ENCODE measurements around the gene FERMT3. TPM values are rescaled to one million over a fixed set of nuclear protein-coding genes. Genes with fewer than 3 reads are reported as not detected.

FERMT3 gene
- total RNA-seq, 1 donor from 2014 or later, result 24.3 TPM

DNA sequence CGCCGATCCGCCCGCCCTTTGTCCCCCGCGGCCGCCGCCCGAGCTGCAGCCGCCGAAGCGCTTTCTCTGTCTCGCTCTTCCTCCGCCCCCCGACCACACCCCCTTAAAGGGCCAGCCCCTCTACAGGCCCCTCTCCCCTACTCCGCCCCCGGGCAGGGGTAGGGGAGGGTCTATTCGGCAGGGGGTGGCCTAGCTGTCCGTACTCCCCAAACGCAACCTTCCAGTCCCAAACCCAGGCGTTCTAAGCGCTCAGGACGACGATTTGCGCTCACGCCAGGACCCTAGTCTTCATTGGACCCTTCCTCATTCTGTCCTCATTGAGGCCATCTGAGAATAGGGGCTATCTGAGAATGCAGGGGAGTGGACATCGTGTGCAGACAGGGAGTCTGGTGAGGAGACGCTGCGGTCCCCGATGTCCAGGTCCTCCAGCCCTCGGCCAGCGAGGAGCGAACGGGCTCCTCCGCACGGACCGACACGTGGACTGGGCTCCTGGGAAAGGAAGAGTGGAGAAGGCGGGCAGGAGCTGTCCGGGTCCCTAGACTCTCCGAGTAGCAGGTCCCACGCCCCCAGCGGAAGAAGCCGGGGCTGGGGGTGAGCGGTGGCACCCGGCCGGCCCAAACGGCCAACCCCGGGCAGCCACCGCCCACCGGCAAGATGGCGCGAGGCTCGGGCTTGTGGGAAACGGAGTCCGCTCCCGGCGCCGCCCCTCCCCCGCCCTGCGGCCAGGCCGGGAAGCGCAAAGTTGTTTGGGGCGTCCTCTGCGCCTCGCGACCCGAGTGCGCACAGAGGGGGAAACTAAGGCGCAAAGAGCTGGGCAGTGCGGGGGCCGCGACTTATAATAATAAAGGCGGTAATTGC lies 40.6 kb downstream of the FERMT3 start, which contains the start of gene PPP1R14B:
Gene PPP1R14B, minus strand, starts transcription at position 73 of the 858 bp plus-strand sequence. CDS start 270 bp downstream, outside the sequence.
- peaks cover 50% of the 10 kb centered on the region for H3K4me1 ChIP-seq
- no peaks in the 10 kb centered on the region for H3K27me3 ChIP-seq
- TF ChIP-seq POLR2AphosphoS5 (IDR thresholded peaks at IDR 0.05; ENCODE audit: insufficient read depth in 1 of 2, low read depth in 1 of 2), result peak in 1 of 2 donors; percentile 84
- TF ChIP-seq POLR2A (IDR thresholded peaks at IDR 0.05), result peak in 1 of 2 donors; percentile 11
- TF ChIP-seq, protein P1, sequence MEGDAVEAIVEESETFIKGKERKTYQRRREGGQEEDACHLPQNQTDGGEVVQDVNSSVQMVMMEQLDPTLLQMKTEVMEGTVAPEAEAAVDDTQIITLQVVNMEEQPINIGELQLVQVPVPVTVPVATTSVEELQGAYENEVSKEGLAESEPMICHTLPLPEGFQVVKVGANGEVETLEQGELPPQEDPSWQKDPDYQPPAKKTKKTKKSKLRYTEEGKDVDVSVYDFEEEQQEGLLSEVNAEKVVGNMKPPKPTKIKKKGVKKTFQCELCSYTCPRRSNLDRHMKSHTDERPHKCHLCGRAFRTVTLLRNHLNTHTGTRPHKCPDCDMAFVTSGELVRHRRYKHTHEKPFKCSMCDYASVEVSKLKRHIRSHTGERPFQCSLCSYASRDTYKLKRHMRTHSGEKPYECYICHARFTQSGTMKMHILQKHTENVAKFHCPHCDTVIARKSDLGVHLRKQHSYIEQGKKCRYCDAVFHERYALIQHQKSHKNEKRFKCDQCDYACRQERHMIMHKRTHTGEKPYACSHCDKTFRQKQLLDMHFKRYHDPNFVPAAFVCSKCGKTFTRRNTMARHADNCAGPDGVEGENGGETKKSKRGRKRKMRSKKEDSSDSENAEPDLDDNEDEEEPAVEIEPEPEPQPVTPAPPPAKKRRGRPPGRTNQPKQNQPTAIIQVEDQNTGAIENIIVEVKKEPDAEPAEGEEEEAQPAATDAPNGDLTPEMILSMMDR (IDR thresholded peaks at IDR 0.05), result no peak
- peak within 1 kb of the TSS; percentile 48 to 57 for H3K4me3 ChIP-seq
- no peak for DNase-seq (ENCODE audit: extremely low spot score in 2 of 2)
- H3K9me3 ChIP-seq, result no peaks in the 10 kb centered on the region
- H3K27ac ChIP-seq, result peak within 1 kb of the TSS; percentile 81
- peaks cover 0 to 12% of the 10 kb centered on the region in 2 donors for H3K36me3 ChIP-seq
- intact Hi-C loops (cut with DNase I), result loop anchor here (2.0 kb wide), 1 partner anchor 24 kb away; no protein-coding TSS in a partner anchor

DNA sequence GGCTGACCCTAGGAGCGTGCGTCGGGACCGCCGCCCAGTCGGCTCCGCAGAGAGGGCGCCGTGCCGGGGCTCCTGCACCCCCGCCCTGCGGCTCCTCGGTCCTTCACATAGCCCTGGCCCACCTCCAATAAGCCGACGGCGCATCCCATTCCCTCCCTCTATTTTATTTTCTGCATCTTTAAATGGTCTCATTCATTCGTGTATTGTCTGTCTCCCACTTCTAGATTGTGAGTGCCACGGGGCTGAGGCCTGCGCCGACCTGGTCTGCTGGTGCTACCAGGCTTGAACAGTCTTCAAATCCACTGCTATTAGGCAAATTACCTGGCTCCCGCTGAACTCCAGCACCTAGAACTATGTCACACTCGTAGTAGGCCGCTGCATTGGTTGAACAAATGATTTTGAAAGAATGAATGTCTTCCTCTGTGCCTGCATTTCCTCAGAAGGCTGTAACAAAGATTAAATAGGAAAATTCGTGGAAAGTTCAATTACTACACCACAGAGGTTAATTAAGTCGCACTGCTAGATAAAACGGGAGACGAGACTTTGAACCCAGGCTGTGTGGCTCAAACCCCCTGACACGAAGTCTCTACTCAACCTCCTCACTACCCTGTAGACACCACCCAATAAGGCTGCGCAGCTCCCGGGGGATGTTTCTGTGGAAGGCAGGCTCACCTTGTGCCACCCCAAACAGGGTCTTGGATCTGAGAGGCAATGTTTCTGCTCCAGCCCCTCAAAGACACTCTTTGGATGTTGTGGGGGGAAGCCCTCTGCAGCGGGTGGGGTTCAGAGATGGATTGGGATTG lies 41.4 kb downstream of the FERMT3 start:
- H3K27ac ChIP-seq, result peak overlapping the region; percentile 81
- H3K4me1 ChIP-seq, result peaks cover 50% of the 10 kb centered on the region
- H3K36me3 ChIP-seq, result peaks cover 0 to 12% of the 10 kb centered on the region in 2 donors
- H3K9me3 ChIP-seq, result no peaks in the 10 kb centered on the region
- H3K4me3 ChIP-seq, result peak overlapping the region; percentile 48 to 57
- TF ChIP-seq, protein P1 (IDR thresholded peaks at IDR 0.05), result no peak
- TF ChIP-seq POLR2AphosphoS5 (IDR thresholded peaks at IDR 0.05; ENCODE audit: insufficient read depth in 1 of 2, low read depth in 1 of 2), result no peak
- TF ChIP-seq POLR2A (IDR thresholded peaks at IDR 0.05), result no peak
- no peaks in the 10 kb centered on the region for H3K27me3 ChIP-seq
- intact Hi-C loops (cut with DNase I), result loop anchor here (2.0 kb wide), 1 partner anchor 23 kb away; no protein-coding TSS in a partner anchor
- no peak for DNase-seq (ENCODE audit: extremely low spot score in 2 of 2)

DNA sequence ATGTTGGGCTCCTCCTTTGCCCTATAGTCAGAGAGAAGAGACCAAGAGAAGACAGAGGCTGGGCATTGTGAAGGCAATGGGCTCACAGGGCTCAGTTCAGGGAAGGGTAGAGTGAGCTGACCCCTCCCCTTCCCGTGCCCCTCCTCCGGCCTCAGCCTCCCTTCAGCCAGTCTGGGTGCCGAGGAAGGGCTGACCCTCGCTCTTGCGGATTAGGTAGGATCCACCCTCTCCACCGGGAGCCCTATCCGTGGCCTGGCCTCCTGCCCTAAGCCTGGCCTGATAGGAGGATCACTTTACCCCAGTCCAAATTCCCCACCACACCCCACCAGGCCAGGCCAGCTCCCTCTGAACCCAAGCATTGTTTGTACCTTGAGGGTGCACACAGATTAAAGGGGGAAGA lies 42.1 kb downstream of the FERMT3 start:
- no peak overlapping the region for H3K4me3 ChIP-seq
- intact Hi-C loops (cut with DNase I), result no loop called here
- no peak for DNase-seq (ENCODE audit: extremely low spot score in 2 of 2)
- H3K9me3 ChIP-seq, result no peaks in the 10 kb centered on the region
- H3K27ac ChIP-seq, result no peak overlapping the region
- H3K4me1 ChIP-seq, result peaks cover 50% of the 10 kb centered on the region
- H3K36me3 ChIP-seq, result peaks cover 0 to 8% of the 10 kb centered on the region in 2 donors
- no peaks in the 10 kb centered on the region for H3K27me3 ChIP-seq
- no peak for TF ChIP-seq POLR2A (IDR thresholded peaks at IDR 0.05)
- no peak for TF ChIP-seq POLR2AphosphoS5 (IDR thresholded peaks at IDR 0.05; ENCODE audit: insufficient read depth in 1 of 2, low read depth in 1 of 2)
- TF ChIP-seq, protein P1 (IDR thresholded peaks at IDR 0.05), result no peak

DNA sequence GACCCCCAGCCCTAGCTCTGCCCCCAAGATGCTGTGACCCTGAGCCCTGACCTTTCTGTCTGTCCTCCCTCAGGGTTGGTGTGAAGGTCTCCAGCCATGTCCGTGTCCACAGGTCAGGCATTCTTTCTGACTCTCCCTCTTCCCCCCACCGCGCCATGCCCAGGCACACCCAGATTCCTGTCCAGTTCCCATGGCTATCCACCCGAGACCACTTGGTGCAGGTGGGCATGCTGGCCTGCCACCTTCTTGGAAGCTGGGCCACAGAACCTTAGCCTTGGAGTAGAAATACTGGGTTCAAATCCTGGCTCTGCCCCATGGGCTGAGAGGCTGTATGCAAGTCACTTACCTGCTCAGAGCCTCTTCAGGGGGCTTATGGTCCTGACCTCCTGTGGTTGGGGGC lies 42.5 kb downstream of the FERMT3 start:
- Histone ChIP-seq H3K27ac (no peak overlapping the region), H3K27me3 (no peaks in the 10 kb centered on the region), H3K36me3 (peaks cover 0 to 3% of the 10 kb centered on the region in 2 donors), H3K9me3 (no peaks in the 10 kb centered on the region), H3K4me3 (no peak overlapping the region), H3K4me1 (peaks cover 51% of the 10 kb centered on the region)
- TF ChIP-seq, protein P1 (IDR thresholded peaks at IDR 0.05), result no peak
- no peak for TF ChIP-seq POLR2A (IDR thresholded peaks at IDR 0.05)
- no peak for TF ChIP-seq POLR2AphosphoS5 (IDR thresholded peaks at IDR 0.05; ENCODE audit: insufficient read depth in 1 of 2, low read depth in 1 of 2)
- no peak for DNase-seq (ENCODE audit: extremely low spot score in 2 of 2)
- intact Hi-C loops (cut with DNase I), result no loop called here
